K562 (cell line): ENCODE measurements around the gene SHFL. TPM values are rescaled to one million over a fixed set of nuclear protein-coding genes. Genes with fewer than 3 reads are reported as not detected.

ENCODE experiments used
- BRCA1 ChIP-seq, 2 experiments: fragments of 450-650 bp in 1 of 2; sonication (generic) in 1 of 2; formaldehyde crosslinking in 1 of 2; IDR thresholded peaks; 2 replicates each; pipeline versions ENCODE4 v1.5.0 to v1.6.1; 2017 to 2020; ENCODE audit warnings: mild to moderate bottlenecking in 1 of 2, missing genetic modification reagents in 1 of 2
- EP300 ChIP-seq: IDR thresholded peaks from 2 replicates; pipeline ENCODE4 v1.6.1; 2012; ENCODE audit warnings: low read length, improper control_type of control experiment
- FOS ChIP-seq: IDR thresholded peaks from 3 replicates; pipeline ENCODE4 v1.6.1; 2011; ENCODE audit not compliant: insufficient read length; ENCODE audit errors: extremely low read depth
- HMG20A ChIP-seq: fragments of 450-650 bp; formaldehyde crosslinking; conservative IDR thresholded peaks from 2 replicates; pipeline ENCODE4 v1.4.0; 2020; ENCODE audit warnings: mild to moderate bottlenecking, mixed read lengths
- KHSRP ChIP-seq: fragments of 450-650 bp; IDR thresholded peaks from 2 replicates; pipeline ENCODE4 v1.6.1; 2017
- NCOA2 ChIP-seq, 2 experiments: fragments of 450-650 bp; IDR thresholded peaks; 2 replicates each; pipeline ENCODE4 v1.6.1; 2018; ENCODE audit warnings: mild to moderate bottlenecking in 2 of 2, moderate library complexity in 1 of 2; ENCODE audit not compliant: partially characterized antibody in 2 of 2
- NEUROD1 ChIP-seq: fragments of 150-350 bp; IDR thresholded peaks from 2 replicates; pipeline ENCODE4 v1.6.1; 2014; ENCODE audit warnings: borderline replicate concordance, low read length, low read depth; ENCODE audit not compliant: partially characterized antibody
- NFIC ChIP-seq: fragments of 450-650 bp; IDR thresholded peaks from 2 replicates; pipeline ENCODE4 v1.6.1; 2017; ENCODE audit warnings: mild to moderate bottlenecking, inconsistent platforms
- PHB ChIP-seq: fragments of 250-450 bp; sonication (Bioruptor Pico); IDR thresholded peaks from 2 replicates; pipeline ENCODE4 v1.5.0; 2021
- PRMT5 ChIP-seq: sonication (generic); formaldehyde crosslinking; IDR thresholded peaks from 2 replicates; pipeline ENCODE4 v1.5.0; 2020; ENCODE audit warnings: missing genetic modification reagents
- RCOR1 ChIP-seq, 2 experiments: IDR thresholded peaks; 2 replicates each; pipeline ENCODE4 v1.6.1; 2012; ENCODE audit warnings: low read depth in 2 of 2, low read length in 2 of 2, borderline replicate concordance in 1 of 2, improper control_type of control experiment in 1 of 2
- STAT5A ChIP-seq: IDR thresholded peaks from 2 replicates; pipeline ENCODE4 v1.6.1; 2012; ENCODE audit warnings: low read length, inconsistent platforms, borderline replicate concordance
- TCF7 ChIP-seq: sonication (generic); IDR thresholded peaks from 2 replicates; pipeline ENCODE4 v1.6.1; 2016; ENCODE audit warnings: antibody characterized with exemption, borderline replicate concordance
- TOE1 ChIP-seq, 2 experiments: fragments of 450-650 bp in 1 of 2; sonication (generic) in 1 of 2; formaldehyde crosslinking in 1 of 2; IDR thresholded peaks; 2 replicates each; pipeline versions ENCODE4 v1.7.1 to v1.8.0; 2016 to 2022; ENCODE audit warnings: borderline replicate concordance in 2 of 2, mild to moderate bottlenecking in 2 of 2, antibody characterized with exemption in 1 of 2, inconsistent platforms in 1 of 2, low read depth in 1 of 2, missing genetic modification reagents in 1 of 2, moderate library complexity in 1 of 2
- XRCC4 ChIP-seq: IDR thresholded peaks from one replicate; pipeline ENCODE4 v1.6.1; 2011; ENCODE audit not compliant: insufficient read depth, insufficient read length; ENCODE audit errors: extremely low read depth
- ZBTB1 ChIP-seq: sonication (generic); formaldehyde crosslinking; IDR thresholded peaks from 2 replicates; pipeline ENCODE4 v1.8.1; 2023; ENCODE audit warnings: missing genetic modification reagents, low read depth, mild to moderate bottlenecking, borderline replicate concordance
- ZNF445 ChIP-seq: fragments of 250-450 bp; sonication (Bioruptor Pico); IDR thresholded peaks from 2 replicates; pipeline ENCODE4 v1.4.0; 2020; ENCODE audit warnings: low read depth, mild to moderate bottlenecking, moderate library complexity
- ZNF583 ChIP-seq: fragments of 250-450 bp; sonication (Bioruptor Pico); IDR thresholded peaks from 2 replicates; pipeline ENCODE4 v1.4.0; 2020
- ZNF589 ChIP-seq: fragments of 200-800 bp; sonication (Bioruptor generic); IDR thresholded peaks from 2 replicates; pipeline ENCODE4 v1.6.1; 2016; ENCODE audit warnings: low read depth, missing genetic modification characterization, missing compliant biosample characterization
- ZNF75A ChIP-seq: fragments of 450-650 bp; formaldehyde crosslinking; IDR thresholded peaks from 2 replicates; pipeline ENCODE4 v1.4.0; 2020; ENCODE audit warnings: mild to moderate bottlenecking
- ZNF77 ChIP-seq: fragments of 250-450 bp; sonication (Bioruptor Pico); IDR thresholded peaks from 2 replicates; pipeline ENCODE4 v1.5.0; 2020
- polyA plus RNA-seq, 8 experiments: library from polyadenylated mRNA; depleted of rRNA in 4 of 8; stranded (reverse) in 5 of 8; unstranded in 3 of 8; fragments of >200 nt; fragmentation: Nextera tagmentation in 2 of 8; fragmentation: Illumina TruSeq in 1 of 8; extraction: Ambion mirVana in 2 of 8; extraction: Trizol in 1 of 8; gene quantifications; 2 replicates each; pipeline versions ENCODE4 v1.2.1 to v1.2.3, GENCODE V29; 2011 to 2014; ENCODE audit warnings: inconsistent platforms in 1 of 8, missing spikeins in 1 of 8
- total RNA-seq, 7 experiments: library from RNA; depleted of rRNA in 6 of 7; stranded (reverse); fragments of >200 nt in 6 of 7; fragmentation: Illumina TruSeq in 2 of 7; extraction: Trizol in 2 of 7; gene quantifications; 2 replicates each; pipeline versions ENCODE4 v1.2.1 to v1.2.3, GENCODE V29; 2011 to 2021; ENCODE audit warnings: low replicate concordance in 1 of 7
- TF ChIP-seq, protein P1 (sequence below): fragments of 250-450 bp; sonication (Bioruptor Pico); IDR thresholded peaks from 2 replicates; pipeline ENCODE4 v1.4.0; 2020; ENCODE audit warnings: mild to moderate bottlenecking, moderate library complexity
- TF ChIP-seq, protein P2 (sequence below): sonication (generic); IDR thresholded peaks from 2 replicates; pipeline ENCODE4 v1.6.1; 2016
- TF ChIP-seq, protein P3 (sequence below): fragments of 250-450 bp; sonication (Bioruptor Pico); IDR thresholded peaks from 2 replicates; pipeline ENCODE4 v1.8.0; 2021; ENCODE audit warnings: mild to moderate bottlenecking, moderate library complexity
- TF ChIP-seq, protein P4 (sequence below): fragments of 450-650 bp; IDR thresholded peaks from 2 replicates; pipeline ENCODE4 v1.6.1; 2016; ENCODE audit warnings: antibody characterized with exemption

The SHFL gene
- total and polyA plus RNA-seq, 9 of the 15 experiments (the other 6 are each of a cell fraction or from before 2014, with no cell fraction given), result 1.5 to 25.7 (median 13.0) TPM

DNA sequence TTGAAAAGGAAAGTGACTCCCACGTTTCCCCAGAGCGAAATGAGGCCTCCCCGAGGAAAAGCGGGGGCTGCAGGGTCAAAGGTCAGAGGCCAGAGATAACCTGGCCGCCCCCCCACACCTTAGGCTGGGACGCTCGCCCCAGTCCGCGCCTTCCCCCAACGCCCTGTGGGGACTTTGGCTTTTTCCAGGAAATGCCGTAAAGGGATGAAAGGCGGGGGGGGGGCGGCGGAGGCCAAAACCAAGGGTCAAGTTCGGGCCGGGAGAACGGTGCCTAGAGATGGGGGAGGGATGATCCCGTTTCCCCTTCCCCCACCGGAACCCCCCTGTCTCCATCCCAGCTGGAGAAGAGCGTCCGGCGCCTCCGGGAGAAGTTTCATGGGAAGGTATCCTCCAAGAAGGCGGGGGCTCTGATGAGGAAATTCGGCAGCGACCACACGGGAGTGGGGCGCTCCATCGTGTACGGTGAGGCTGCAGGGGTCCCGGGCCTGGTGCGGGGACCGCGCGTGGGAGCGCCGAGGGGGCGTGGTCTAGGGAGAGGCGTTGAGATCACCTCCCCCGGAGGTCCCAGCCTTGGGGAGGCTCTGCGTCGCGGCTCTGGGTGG, 575 bp downstream of the SHFL start (continued):
- TF ChIP-seq FOS (no peak), PRMT5 (CRISPR knock-in tag) (no peak), KHSRP (no peak), ZNF589 (CRISPR knock-in tag) (peak; percentile 39; the same call in 1 of the 2 replicates), EP300 (no peak), PHB (no peak), XRCC4 (no peak), BRCA1 (IDR thresholded peaks at IDR 0.05) (no peak), BRCA1 (CRISPR knock-in tag; IDR thresholded peaks at IDR 0.05) (no peak), ZNF583 (CRISPR knock-in tag) (no peak), TOE1 (IDR thresholded peaks at IDR 0.05; ENCODE audit: borderline replicate concordance) (no peak), TOE1 (CRISPR knock-in tag; IDR thresholded peaks at IDR 0.05; ENCODE audit: borderline replicate concordance, low read depth) (no peak), NEUROD1 (no peak), STAT5A (no peak), ZNF75A (CRISPR knock-in tag) (no peak), HMG20A (no peak), ZNF445 (CRISPR knock-in tag) (no peak), ZBTB1 (no peak), TCF7 (no peak), NFIC (no peak), ZNF77 (CRISPR knock-in tag) (no peak), RCOR1 (IDR thresholded peaks at IDR 0.05; ENCODE audit: borderline replicate concordance in 1 of 2, low read depth in 2 of 2, low read length in 2 of 2) (no peak; a peak in 1 of 4 replicates), NCOA2 (IDR thresholded peaks at IDR 0.05; ENCODE audit: partially characterized antibody in 2 of 2) (no peak)
- TF ChIP-seq, protein P1, sequence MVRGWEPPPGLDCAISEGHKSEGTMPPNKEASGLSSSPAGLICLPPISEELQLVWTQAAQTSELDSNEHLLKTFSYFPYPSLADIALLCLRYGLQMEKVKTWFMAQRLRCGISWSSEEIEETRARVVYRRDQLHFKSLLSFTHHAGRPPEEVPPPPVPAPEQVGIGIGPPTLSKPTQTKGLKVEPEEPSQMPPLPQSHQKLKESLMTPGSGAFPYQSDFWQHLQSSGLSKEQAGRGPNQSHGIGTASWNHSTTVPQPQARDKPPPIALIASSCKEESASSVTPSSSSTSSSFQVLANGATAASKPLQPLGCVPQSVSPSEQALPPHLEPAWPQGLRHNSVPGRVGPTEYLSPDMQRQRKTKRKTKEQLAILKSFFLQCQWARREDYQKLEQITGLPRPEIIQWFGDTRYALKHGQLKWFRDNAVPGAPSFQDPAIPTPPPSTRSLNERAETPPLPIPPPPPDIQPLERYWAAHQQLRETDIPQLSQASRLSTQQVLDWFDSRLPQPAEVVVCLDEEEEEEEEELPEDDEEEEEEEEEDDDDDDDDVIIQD (CRISPR knock-in tag), result no peak
- TF ChIP-seq, protein P2, sequence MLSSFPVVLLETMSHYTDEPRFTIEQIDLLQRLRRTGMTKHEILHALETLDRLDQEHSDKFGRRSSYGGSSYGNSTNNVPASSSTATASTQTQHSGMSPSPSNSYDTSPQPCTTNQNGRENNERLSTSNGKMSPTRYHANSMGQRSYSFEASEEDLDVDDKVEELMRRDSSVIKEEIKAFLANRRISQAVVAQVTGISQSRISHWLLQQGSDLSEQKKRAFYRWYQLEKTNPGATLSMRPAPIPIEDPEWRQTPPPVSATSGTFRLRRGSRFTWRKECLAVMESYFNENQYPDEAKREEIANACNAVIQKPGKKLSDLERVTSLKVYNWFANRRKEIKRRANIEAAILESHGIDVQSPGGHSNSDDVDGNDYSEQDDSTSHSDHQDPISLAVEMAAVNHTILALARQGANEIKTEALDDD, result no peak
- TF ChIP-seq, protein P3, sequence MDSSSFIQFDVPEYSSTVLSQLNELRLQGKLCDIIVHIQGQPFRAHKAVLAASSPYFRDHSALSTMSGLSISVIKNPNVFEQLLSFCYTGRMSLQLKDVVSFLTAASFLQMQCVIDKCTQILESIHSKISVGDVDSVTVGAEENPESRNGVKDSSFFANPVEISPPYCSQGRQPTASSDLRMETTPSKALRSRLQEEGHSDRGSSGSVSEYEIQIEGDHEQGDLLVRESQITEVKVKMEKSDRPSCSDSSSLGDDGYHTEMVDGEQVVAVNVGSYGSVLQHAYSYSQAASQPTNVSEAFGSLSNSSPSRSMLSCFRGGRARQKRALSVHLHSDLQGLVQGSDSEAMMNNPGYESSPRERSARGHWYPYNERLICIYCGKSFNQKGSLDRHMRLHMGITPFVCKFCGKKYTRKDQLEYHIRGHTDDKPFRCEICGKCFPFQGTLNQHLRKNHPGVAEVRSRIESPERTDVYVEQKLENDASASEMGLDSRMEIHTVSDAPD, result no peak
- TF ChIP-seq, protein P4, sequence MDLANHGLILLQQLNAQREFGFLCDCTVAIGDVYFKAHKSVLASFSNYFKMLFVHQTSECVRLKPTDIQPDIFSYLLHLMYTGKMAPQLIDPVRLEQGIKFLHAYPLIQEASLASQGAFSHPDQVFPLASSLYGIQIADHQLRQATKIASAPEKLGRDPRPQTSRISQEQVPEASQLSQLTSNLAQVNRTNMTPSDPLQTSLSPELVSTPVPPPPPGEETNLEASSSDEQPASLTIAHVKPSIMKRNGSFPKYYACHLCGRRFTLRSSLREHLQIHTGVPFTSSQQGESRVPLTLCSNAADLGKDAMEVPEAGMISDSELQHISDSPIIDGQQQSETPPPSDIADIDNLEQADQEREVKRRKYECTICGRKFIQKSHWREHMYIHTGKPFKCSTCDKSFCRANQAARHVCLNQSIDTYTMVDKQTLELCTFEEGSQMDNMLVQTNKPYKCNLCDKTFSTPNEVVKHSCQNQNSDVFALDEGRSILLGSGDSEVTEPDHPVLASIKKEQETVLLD, result peak; percentile 32; the same call in 1 of the 2 replicates
